DMS79 treated with DMSO at 0.1 percent for 48 hours (cell line): ENCODE data around the gene SIRT3.

Source experiments
- DNase-seq: peaks from one replicate; lab custom pipeline; 2025; lab: John Stamatoyannopoulos, UW

SIRT3 gene

GRCh38 chr11:235997-236773 lies at the start of gene SIRT3:
TSS of gene SIRT3 (minus strand) at chr11:236342. CDS start at chr11:236328, 14 bp downstream.
- peak; percentile 29 for DNase-seq

DNA sequence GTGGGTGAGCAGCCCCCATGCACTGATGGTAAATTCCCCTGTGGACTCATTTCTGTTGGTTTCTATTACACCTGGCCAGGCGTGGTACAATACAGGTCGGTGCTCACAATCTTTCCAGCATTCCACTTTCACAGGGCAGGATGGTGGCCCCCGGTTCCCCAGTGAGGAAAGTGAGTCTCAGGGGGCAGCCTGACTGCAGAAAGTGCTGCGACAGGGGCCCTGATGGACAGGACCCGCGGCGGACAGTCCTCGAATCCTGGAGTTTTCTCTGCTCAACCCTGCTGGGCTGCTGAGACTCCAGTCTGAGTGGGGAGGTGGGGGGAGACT lies 49.7 kb upstream of the SIRT3 start:
- DNase-seq, result no peak

- no peak for DNase-seq
Measured at GRCh38 chr11:285021-285893, 49.1 kb upstream of the SIRT3 start.

DNA sequence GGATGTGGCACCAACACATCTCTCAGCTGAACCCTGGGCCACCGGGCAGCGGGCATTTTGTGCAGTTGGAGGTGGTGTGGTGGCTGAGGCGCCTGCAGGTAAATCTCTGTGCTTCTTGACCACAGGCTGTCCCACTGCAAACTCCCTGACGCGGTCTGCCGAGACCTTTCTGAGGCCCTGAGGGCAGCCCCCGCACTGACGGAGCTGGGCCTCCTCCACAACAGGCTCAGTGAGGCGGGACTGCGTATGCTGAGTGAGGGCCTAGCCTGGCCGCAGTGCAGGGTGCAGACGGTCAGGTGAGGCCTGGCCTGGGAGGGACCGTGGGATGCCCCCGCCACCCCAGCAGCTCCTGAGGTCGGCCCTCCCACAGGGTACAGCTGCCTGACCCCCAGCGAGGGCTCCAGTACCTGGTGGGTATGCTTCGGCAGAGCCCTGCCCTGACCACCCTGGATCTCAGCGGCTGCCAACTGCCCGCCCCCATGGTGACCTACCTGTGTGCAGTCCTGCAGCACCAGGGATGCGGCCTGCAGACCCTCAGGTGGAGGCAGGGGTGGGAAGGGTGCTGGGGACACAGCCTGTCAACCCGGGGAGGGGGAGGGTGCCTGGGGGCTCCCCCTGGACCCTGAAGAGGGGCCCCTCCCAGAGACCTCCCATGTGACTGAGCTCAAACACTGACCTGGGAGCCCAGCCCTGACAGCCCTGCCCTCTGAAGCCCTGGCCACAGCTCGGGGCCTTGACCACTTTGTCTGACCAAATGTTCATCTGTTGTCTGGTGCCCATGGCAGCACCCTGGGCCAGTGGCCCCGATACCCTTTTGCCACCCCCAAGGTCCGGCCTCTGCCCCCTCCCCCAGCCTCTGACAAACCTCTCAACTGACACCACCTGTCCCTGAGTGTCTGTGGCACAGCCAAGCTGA lies 48.2 kb upstream of the SIRT3 start:
- no peak for DNase-seq

DNA sequence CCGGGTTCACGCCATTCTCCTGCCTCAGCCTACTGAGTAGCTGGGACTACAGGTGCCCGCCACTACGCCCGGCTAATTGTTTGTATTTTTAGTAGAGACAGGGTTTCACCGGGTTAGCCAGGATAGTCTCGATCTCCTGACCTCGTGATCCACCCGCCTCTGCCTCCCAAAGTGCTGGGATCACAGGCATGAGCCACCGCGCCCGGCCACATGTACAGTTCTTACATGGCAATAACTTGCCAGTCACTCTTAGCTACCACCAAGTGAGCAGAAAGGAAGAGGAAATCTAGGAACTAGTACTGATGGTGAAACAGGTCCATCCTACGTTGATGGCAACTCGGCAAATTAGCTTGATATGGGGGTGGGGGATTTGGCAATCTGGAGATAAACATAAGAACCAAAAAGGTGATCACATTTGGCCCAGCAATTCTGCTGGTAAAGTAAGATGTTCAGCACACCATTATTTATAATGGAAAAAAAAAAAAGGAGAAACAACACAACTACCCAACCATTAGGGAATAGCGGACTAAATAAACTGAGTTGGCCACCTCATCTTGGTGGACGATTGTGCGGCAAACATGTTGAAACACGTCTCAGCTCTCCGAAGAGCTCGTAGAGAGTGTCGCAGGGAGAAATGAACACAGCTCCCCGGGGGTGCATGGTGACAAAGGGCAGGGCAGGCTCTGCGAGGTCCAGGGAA lies 47.4 kb upstream of the SIRT3 start:
- no peak for DNase-seq

DNA sequence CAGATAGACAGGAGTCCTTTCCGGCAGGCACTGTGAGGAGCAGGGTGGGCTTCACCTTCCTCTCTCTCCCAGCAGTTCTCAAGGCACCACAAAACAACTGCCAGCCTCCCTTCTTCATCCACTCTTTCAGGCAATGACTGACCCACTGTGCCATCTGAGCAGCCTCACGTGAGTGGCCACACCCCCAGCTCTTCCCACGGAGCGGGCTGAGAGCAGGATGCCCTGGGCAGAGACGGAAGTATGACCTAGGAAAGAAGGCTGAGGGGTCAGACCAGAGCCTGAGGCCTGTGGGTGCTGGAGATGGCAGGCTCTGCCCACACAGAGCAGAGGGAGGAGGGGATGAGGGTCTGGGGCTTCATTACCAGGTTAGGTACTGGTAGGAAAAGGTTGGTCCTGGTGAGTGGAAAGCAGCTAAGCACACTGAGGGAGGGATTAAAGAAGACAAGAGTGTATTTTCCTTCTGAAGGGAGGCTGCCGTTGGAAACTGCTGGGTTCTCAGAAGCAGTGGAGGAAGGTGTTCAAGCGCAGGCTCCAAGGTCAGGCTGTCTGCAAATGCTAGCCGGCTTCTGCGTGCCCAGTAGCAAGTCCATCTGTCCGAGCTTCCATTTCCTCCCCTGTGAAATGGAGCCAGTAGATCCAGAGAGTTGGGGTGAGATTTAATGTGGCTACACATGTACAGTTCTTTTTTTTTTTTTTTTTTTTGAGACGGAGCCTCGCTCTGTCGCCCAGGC lies 46.7 kb upstream of the SIRT3 start:
- no peak for DNase-seq

DNA sequence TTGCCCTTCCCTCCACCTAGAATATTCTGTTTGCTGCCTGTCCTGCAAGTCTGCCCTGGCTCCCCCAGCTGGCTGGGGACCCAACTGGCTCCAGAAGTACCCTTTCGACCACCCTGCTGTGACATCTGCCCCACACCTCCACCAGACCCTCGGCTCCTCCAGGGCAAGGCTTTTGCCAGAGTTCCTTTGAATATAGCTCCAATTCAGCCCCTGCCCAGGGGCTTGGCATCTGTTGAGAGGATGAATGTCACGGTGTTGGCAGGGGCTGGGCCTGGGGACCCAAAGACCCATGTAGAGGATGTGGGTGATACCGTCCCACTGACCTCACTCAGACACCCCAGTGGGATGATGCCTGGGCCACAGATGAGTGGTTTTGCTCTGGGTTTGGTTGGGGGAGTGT lies 46.0 kb upstream of the SIRT3 start:
- DNase-seq, result no peak

- DNase-seq, result no peak
Measured at GRCh38 chr11:281486-282161, 45.5 kb upstream of the SIRT3 start.

GRCh38 chr11:280706-281485 lies 44.8 kb upstream of the SIRT3 start:
- no peak for DNase-seq

- DNase-seq, result peak; percentile 5
Measured at GRCh38 chr11:279966-280705, 44.0 kb upstream of the SIRT3 start.

GRCh38 chr11:279040-279965 lies 43.2 kb upstream of the SIRT3 start:
- no peak for DNase-seq

GRCh38 chr11:278001-278951 lies 42.1 kb upstream of the SIRT3 start, which contains the start of gene NLRP6:
TSS of gene NLRP6 (plus strand) at chr11:278407. CDS start at chr11:278570, 163 bp downstream.
- no peak for DNase-seq

GRCh38 chr11:276219-276618 lies 40.1 kb upstream of the SIRT3 start:
- no peak for DNase-seq

DNA sequence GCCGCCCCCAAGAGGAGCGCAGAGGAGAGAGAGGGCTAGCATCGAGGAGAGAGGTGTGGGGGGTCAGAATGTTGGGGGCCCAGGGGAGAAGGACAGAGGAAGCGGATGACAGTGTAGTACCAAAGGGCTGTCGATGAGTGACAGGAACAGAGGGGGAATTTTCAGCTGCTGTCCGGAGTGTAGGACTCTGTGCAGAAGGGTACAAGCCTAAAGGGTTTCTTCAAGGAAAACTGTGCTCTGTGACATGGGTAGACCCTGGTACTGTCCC lies 36.7 kb upstream of the SIRT3 start:
- no peak for DNase-seq

DNA sequence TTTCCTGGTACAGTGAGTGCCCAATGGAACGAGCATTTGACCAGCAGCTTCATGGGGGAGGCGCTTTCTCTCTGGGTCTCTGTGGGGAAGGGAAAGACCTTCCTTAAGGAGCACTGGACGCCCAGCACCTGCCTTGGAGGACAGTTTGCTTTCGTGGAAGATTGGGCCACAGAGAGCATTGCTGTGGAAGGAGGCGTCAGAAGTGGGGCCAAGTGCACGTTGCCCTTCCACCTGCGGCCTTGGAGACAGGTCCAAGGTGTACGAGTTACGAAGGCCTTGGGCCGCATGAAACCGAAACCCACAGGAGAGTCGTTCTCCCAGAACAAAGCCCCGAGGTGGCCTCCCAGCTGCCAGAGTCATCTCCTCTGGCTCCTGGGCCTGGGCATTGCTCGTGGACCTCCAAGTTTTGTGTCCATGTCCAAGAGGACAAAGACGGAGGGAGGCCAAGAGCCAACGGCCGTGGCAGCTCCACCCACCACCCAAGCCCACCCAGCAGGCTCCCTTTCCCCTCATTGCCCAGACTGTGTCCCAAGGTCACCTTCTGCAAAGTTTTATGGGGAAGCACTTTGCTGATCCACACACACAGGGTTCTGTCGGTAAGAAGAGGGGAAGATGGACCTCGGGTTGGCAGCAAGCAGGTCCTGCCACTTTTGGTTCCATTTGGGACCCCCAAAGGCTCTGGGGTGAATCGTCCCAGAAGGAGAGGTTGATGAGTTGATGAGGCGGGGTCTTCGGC lies 36.2 kb upstream of the SIRT3 start:
- DNase-seq, result no peak

DNA sequence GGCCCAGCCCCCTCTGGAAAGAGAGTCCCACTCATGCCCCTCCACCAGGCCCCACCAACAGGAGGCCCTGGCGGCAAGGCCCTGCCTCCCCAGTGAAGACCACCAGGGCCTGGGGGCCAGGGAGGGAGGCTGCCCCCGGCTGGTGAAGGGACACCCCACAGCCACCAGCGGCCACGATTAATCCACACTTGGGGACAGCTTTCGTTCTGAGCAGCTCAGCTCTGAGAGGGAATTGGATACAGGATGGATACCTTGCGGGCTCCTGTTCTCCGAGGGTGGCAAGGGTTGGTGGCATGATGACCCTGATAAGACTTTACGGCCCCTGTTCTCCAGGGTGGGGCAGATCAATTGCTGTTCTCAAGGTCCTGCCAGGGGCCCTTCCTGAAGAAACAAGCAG lies 35.2 kb upstream of the SIRT3 start:
- DNase-seq, result no peak
